Endometrium (tissue), 2 donors: Measurements from ENCODE around the gene METTL2B.

ENCODE experiments used
- FAIRE-seq: peaks from 2 replicates; lab custom pipeline; 2012; peaks lifted over from hg19 to GRCh38; lab: Jason Lieb, UNC
- donor health status: control.
- donor health status: control.

The METTL2B gene

GRCh38 chr7:128476402-128477335, at the start of gene METTL2B:
TSS of gene METTL2B (plus strand) at chr7:128476748. CDS start at chr7:128476766, 18 bp downstream.
- FAIRE-seq: peak; percentile 45

GRCh38 chr7:128427289-128427891, 49.2 kb upstream of the METTL2B start:
- FAIRE-seq: no peak

GRCh38 chr7:128430207-128430606, 46.3 kb upstream of the METTL2B start:
- FAIRE-seq: no peak

- no peak for FAIRE-seq
Measured at GRCh38 chr7:128431221-128431620, 45.3 kb upstream of the METTL2B start.

- FAIRE-seq: no peak
Measured at GRCh38 chr7:128431754-128432153, 44.8 kb upstream of the METTL2B start.

- no peak for FAIRE-seq
Measured at GRCh38 chr7:128434413-128435326, 41.9 kb upstream of the METTL2B start.

GRCh38 chr7:128435327-128435686, 41.2 kb upstream of the METTL2B start:
- FAIRE-seq: no peak

- FAIRE-seq: no peak
Measured at GRCh38 chr7:128437426-128438332, 38.9 kb upstream of the METTL2B start.

- no peak for FAIRE-seq
Measured at GRCh38 chr7:128442356-128442755, 34.2 kb upstream of the METTL2B start.

- no peak for FAIRE-seq
Measured at GRCh38 chr7:128443831-128444600, 32.5 kb upstream of the METTL2B start.

GRCh38 chr7:128446306-128446705, 30.2 kb upstream of the METTL2B start:
- no peak for FAIRE-seq

- no peak for FAIRE-seq
Measured at GRCh38 chr7:128447941-128448564, 28.5 kb upstream of the METTL2B start.

GRCh38 chr7:128448751-128449302, 27.7 kb upstream of the METTL2B start:
- FAIRE-seq: no peak

GRCh38 chr7:128450409-128450808, 26.1 kb upstream of the METTL2B start:
- FAIRE-seq: no peak

GRCh38 chr7:128450913-128451312, 25.6 kb upstream of the METTL2B start:
- FAIRE-seq: no peak

GRCh38 chr7:128452552-128452951, 24.0 kb upstream of the METTL2B start:
- FAIRE-seq: no peak

GRCh38 chr7:128453836-128454804, 22.4 kb upstream of the METTL2B start:
- no peak for FAIRE-seq

GRCh38 chr7:128454808-128455542, 21.6 kb upstream of the METTL2B start:
- FAIRE-seq: no peak
